NCI-H2107 treated with DMSO at 0.1 percent for 48 hours (cell line): ENCODE measurements around the gene GKN1.

Source experiments
- DNase-seq: peaks from one replicate; lab custom pipeline; 2025; ENCODE audit not compliant: unreplicated experiment; lab: John Stamatoyannopoulos, UW

GKN1 gene, protein sequence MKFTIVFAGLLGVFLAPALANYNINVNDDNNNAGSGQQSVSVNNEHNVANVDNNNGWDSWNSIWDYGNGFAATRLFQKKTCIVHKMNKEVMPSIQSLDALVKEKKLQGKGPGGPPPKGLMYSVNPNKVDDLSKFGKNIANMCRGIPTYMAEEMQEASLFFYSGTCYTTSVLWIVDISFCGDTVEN

DNA sequence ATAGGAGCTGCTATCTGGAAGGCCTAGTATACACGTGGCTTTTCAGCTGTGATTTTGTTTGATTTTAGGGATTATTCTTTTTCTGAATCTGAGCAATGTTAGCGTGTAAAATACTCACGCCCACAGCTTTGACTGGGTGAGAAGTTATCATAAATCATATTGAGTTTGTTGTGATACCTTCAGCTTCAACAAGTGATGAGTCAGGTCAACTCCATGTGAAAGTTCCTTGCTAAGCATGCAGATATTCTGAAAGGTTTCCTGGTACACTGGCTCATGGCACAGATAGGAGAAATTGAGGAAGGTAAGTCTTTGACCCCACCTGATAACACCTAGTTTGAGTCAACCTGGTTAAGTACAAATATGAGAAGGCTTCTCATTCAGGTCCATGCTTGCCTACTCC lies at the start of gene GKN1:
Gene GKN1 (plus strand): TSS at position 386 of the 400 bp plus-strand sequence. CDS start 42 bp downstream, outside the sequence.
- no peak for DNase-seq

- peak; percentile 32 for DNase-seq
Observed at GRCh38 chr2:68925295-68925896, 49.0 kb upstream of the GKN1 start.

DNA sequence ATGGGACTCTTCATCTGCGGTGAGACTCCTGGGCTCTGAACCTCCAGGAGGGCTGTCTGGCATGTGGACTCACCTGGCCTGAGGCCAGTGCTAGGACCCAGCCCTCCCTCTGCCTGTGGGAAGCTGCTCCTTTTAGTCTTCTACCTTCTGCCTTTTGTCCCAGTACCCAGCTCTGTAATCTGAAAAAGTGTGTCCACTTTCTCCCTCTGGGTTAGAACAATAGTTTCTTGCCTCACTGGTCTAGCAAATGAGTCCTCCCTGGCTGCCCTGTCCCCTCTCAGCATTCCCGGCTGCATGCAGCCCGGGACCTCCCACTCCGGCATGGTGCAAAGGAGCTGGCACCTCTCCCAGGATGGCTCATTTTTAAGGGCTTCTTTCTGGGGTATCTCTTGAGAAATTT lies 47.6 kb upstream of the GKN1 start:
- no peak for DNase-seq

DNA sequence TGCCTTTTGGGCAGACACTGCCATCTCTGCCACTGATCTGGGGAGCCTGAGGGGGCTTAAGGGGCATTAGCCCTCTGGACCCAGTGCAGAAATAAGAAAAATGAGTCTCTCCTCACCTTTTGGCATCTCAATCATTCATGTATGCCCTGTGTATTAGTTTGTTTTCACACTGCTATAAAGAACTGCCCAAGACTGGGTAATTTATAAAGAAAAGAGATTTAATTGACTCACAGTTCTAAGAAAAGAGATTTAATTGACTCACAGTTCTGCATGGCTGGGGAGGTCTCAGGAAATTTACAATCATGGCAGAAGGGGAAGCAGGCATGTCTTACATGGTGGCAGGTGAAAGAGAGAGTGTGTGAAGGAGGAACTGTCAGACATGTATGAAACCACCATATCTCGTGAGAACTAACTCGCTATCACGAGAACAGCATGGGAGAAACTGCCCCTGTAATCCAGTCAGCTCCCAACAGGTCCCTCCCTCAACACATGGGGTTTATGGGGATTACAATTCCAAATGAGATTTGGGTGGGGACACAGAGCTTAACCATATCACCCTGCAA lies 43.2 kb upstream of the GKN1 start:
- DNase-seq = no peak

GRCh38 chr2:68931799-68932198 lies 42.6 kb upstream of the GKN1 start:
- no peak for DNase-seq

GRCh38 chr2:68932402-68932801 lies 42.0 kb upstream of the GKN1 start:
- DNase-seq = no peak

GRCh38 chr2:68934021-68934420 lies 40.4 kb upstream of the GKN1 start:
- DNase-seq = no peak

DNA sequence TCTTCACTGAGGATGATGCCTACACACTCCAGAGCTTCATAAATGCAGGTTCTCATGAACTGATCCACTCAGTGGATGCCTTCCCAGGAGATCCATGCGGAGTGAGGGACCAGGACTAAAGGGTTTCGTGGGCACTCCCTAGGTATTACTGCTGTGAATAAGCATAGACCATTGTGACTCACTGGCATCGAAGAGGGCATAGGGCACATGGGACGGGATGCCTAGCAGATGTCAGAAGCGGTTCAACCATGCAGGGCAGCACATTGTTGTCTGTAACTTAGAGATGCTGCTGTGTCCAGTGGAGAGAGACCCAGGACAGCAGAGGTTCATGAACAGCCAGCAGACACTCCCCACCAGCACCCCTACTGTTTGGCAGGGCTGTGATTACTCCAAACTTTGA lies 39.0 kb upstream of the GKN1 start:
- no peak for DNase-seq

DNA sequence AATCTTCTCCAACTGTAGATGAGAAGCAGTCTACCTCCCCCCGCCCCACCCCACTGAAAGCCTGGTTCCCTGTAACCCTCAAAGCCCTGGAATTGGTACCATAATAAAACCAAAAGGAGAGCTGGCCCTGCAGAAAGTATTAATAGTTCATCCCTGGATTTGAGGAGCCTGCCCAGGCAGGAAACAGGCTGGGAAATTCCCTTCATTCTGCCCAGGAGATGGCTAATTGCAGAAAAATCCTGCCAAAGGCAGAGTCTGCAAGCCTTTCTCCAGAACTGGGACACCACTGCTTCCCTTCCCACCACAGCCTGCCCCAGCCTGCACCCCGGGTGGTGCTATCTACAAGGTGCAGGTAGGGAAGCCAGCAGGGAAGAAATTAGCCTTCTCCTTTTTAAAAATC lies 38.0 kb upstream of the GKN1 start:
- DNase-seq = no peak

GRCh38 chr2:68936889-68937288 lies 37.5 kb upstream of the GKN1 start:
- no peak for DNase-seq

DNA sequence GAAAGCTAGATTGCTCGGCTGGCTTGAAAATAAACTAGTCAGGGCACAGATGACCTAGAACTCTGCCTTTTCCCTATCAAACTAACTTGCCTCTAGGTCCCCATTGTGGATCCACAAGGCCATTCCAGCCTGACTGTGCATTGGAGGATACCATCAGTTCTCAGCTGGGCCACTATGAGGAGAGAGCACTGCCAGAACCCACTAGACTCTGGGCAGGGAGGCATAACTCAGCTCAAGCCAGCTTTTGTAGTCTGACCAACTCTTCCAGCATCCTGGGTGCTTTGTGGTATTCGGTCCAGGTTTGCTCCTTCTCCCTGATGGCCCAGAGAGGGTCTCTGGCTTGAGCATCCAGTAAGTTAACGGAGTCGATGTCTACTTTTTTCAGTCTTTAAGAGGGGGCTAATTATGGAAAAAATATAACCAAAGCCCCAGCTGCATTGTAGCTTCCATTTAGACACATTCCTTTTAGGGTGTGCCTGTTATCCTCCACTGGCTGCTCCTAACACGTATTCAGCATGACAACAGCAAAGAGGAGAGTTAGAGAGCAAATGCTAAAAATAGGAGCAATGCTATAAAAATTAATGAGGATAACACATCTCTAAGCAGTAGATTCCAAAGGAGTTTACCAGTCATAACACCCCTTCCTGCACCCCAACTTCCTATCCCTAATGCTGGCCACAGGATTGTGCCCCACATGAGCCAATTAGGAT lies 36.9 kb upstream of the GKN1 start:
- DNase-seq = no peak

DNA sequence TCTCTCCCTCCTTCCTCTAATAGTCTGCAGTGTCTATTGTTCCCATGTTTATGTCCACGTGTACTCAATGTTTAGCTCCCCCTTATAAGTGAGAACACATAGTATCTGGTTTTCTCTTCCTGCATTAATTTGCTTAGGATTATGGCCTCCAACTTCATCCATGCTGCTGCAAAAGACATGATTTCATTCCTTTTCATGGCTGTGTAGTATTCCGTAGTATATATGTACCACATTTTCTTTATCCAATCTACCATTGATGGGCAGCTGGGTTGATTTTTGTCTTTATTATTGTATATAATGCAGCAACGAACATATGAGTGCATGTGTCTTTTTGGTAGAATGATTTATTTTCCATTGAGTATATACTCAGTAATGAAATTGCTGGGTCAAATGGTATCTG lies 35.5 kb upstream of the GKN1 start:
- no peak for DNase-seq

DNA sequence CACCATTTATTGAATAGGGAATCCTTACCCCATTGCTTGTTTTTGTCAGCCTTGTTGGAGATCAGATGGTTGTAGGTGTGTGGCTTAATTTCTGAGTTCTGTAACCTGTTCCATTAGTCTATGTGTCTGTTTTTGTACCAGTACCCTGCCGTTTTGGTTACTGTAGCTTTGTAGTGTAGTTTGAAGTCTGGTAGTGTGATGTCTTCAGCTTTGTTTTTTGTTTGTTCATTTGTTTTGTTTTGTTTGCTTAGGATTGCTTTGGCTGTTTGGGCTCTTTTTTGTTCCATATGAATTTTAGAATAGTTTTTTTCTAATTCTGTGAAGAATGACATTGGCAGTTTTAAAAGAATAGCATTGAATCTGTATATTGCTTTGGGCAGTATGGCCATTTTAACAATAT lies 34.5 kb upstream of the GKN1 start:
- DNase-seq = no peak

DNA sequence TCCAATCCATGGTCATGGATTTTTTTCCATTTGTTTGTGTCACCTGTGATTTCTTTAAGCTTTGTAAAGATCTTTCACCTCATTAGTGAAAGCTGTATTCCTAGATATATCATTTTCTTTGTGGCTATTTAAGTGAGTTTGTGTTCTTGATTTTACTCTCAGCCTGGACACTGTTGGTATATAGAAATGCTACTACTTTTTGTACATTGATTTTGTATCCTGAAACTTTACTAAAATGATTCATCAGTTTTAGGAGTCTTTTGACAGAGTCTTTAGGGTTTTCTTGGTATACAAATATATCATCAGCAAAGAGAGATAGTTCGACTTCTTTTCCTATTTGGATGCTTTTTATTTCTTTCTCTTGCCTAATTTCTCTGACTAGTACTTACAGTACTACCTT lies 34.1 kb upstream of the GKN1 start:
- DNase-seq = no peak

GRCh38 chr2:68942827-68943226 lies 31.6 kb upstream of the GKN1 start:
- no peak for DNase-seq

GRCh38 chr2:68943581-68944568 lies 30.6 kb upstream of the GKN1 start:
- DNase-seq = peak; percentile 82

GRCh38 chr2:68946117-68946516 lies 28.3 kb upstream of the GKN1 start:
- DNase-seq = peak; percentile 6

- DNase-seq = no peak
Observed at GRCh38 chr2:68948710-68949109, 25.7 kb upstream of the GKN1 start.

DNA sequence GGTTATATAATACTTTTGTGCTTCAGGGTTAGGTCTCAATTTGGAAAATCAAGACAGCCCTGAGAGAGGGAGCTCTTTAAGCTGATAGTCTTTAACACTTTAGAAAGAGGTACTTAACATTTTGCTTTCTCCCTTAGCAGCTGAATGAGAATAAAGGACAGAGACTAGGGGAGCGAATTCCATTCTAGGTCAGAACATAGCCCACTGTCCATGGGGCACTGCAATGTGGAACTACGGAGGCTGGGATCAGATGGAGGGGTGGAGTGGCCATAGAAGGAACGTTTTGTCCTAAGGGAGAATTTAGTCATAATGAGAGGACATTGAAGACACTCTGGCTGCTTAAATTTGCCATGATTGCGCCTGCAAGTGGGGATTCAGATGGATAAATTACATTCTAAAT lies 22.5 kb upstream of the GKN1 start:
- no peak for DNase-seq

- DNase-seq = no peak
Observed at GRCh38 chr2:68952887-68953521, 21.4 kb upstream of the GKN1 start, which contains the start of gene GKN2. GKN2 (minus strand) TSS chr2:68952893; CDS start chr2:68952861, 32 bp downstream.
